ENCODE data around the gene GATB. TPM values are rescaled to one million over a fixed set of nuclear protein-coding genes. Genes with fewer than 3 reads are reported as not detected.

GATB gene
- total RNA-seq, 1 donor from 2014 or later, result 17.9 TPM

GRCh38 chr4:151690164-151690870 lies 70.5 kb downstream of the GATB start:
- H3K9me3 ChIP-seq (ENCODE audit: low read depth), result no peaks in the 10 kb centered on the region
- peaks cover 2% of the 10 kb centered on the region for H3K36me3 Mint-ChIP-seq
- no peaks in the 10 kb centered on the region for H3K27me3 ChIP-seq
- H4K20me1 ChIP-seq (ENCODE audit: low read depth), result no peaks in the 10 kb centered on the region
- H3K36me3 ChIP-seq, result no peaks in the 10 kb centered on the region
- H3K27ac ChIP-seq, result no peak overlapping the region
- peaks cover 51% of the 10 kb centered on the region for H3K4me1 Mint-ChIP-seq
- DNase-seq (ENCODE audit: low spot score), result peak; percentile 37
- H3K4me3 Mint-ChIP-seq, result no peak overlapping the region
- no peaks in the 10 kb centered on the region for H3K9me3 Mint-ChIP-seq
- H3K27ac Mint-ChIP-seq, result peak overlapping the region; percentile 96
- H3F3A ChIP-seq (ENCODE audit: low read depth), result no peaks in the 10 kb centered on the region
- H3K4me1 ChIP-seq, result peaks cover 24% of the 10 kb centered on the region
- H3K27me3 Mint-ChIP-seq (ENCODE audit: insufficient read depth, low read depth), result peaks cover 8% of the 10 kb centered on the region
- H3K9ac ChIP-seq, result no peak overlapping the region
- no peaks in the 10 kb centered on the region for H3K79me2 ChIP-seq (ENCODE audit: low read depth)
- H2AFZ ChIP-seq (replicated peaks), result no peak overlapping the region
- peak overlapping the region; percentile 22 for H3K4me2 ChIP-seq
- TF ChIP-seq CTCF (IDR thresholded peaks at IDR 0.05) (no peak), EZH2 (IDR thresholded peaks at IDR 0.05) (no peak), EZH2phosphoT487 (IDR thresholded peaks at IDR 0.05) (no peak)
- no peak overlapping the region for H3K4me3 ChIP-seq

- no peak for DNase-seq (ENCODE audit: low spot score)
- Histone ChIP-seq H4K20me1 (ENCODE audit: low read depth) (no peaks in the 10 kb centered on the region), H3K9ac (no peak overlapping the region), H3F3A (ENCODE audit: low read depth) (no peaks in the 10 kb centered on the region), H2AFZ (replicated peaks) (no peak overlapping the region), H3K9me3 (ENCODE audit: low read depth) (no peaks in the 10 kb centered on the region), H3K79me2 (ENCODE audit: low read depth) (no peaks in the 10 kb centered on the region), H3K36me3 (no peaks in the 10 kb centered on the region), H3K27me3 (no peaks in the 10 kb centered on the region), H3K4me3 (no peak overlapping the region), H3K4me2 (no peak overlapping the region), H3K4me1 (peaks cover 24% of the 10 kb centered on the region), H3K27ac (no peak overlapping the region)
- TF ChIP-seq CTCF (IDR thresholded peaks at IDR 0.05) (no peak), EZH2 (IDR thresholded peaks at IDR 0.05) (no peak), EZH2phosphoT487 (IDR thresholded peaks at IDR 0.05) (no peak)
- Mint-ChIP-seq H3K4me1 (peaks cover 51% of the 10 kb centered on the region), H3K36me3 (peaks cover 2% of the 10 kb centered on the region), H3K4me3 (no peak overlapping the region), H3K27me3 (ENCODE audit: insufficient read depth, low read depth) (peaks cover 8% of the 10 kb centered on the region), H3K27ac (no peak overlapping the region), H3K9me3 (no peaks in the 10 kb centered on the region)
Measured at GRCh38 chr4:151689211-151689991, 71.4 kb downstream of the GATB start.

- no peaks in the 10 kb centered on the region for H3K9me3 ChIP-seq (ENCODE audit: low read depth)
- Mint-ChIP-seq H3K27ac (no peak overlapping the region), H3K27me3 (ENCODE audit: insufficient read depth, low read depth) (peaks cover 8% of the 10 kb centered on the region), H3K4me1 (peaks cover 51% of the 10 kb centered on the region), H3K36me3 (peaks cover 4% of the 10 kb centered on the region), H3K9me3 (no peaks in the 10 kb centered on the region), H3K4me3 (no peak overlapping the region)
- no peaks in the 10 kb centered on the region for H3F3A ChIP-seq (ENCODE audit: low read depth)
- H3K27ac ChIP-seq, result no peak overlapping the region
- no peak overlapping the region for H2AFZ ChIP-seq (replicated peaks)
- H3K36me3 ChIP-seq, result no peaks in the 10 kb centered on the region
- TF ChIP-seq EZH2phosphoT487 (IDR thresholded peaks at IDR 0.05) (no peak), EZH2 (IDR thresholded peaks at IDR 0.05) (no peak), CTCF (IDR thresholded peaks at IDR 0.05) (no peak)
- no peak overlapping the region for H3K9ac ChIP-seq
- DNase-seq (ENCODE audit: low spot score), result no peak
- no peaks in the 10 kb centered on the region for H3K27me3 ChIP-seq
- H4K20me1 ChIP-seq (ENCODE audit: low read depth), result no peaks in the 10 kb centered on the region
- no peaks in the 10 kb centered on the region for H3K79me2 ChIP-seq (ENCODE audit: low read depth)
- peaks cover 24% of the 10 kb centered on the region for H3K4me1 ChIP-seq
- H3K4me2 ChIP-seq, result no peak overlapping the region
- H3K4me3 ChIP-seq, result no peak overlapping the region
Measured at GRCh38 chr4:151688785-151689043, 72.1 kb downstream of the GATB start.
